Activated gamma-delta T cell treated with Interleukin-2 at 50 U/mL for 16 hours (primary cell): ENCODE measurements around the gene NAA25.
A peak's percentile ranks its signal among the peaks of the same experiment; 100 is the strongest.
"Not testable (repeated sequence)": the region's sequence is repeated elsewhere in the genome, so short reads cannot be mapped to it uniquely, and the experiment has no call there.

Source experiments
- DNase-seq: peaks from one replicate; pipeline ENCODE4 v3.0.0-alpha.2; 2020

Gene NAA25

DNA sequence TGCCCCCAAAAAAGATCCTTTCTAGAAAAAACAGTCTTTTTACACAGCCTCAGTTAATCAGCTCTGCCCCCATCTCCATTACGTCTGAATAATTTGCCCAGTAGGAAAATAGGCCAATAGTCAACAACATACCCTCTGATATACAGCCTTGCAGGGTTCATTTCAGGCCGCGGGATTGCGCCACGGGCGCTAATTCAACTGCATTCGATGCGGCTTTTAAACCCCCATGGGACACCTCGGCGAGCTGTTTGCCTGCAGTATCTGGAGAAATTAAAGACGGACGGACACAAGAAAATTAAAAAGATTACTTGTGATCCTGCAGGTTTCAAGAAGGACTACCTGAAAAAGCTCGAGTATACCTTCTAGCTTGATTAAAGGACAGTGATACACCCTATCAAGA lies 59.2 kb downstream of the NAA25 start:
- DNase-seq, result no peak

DNA sequence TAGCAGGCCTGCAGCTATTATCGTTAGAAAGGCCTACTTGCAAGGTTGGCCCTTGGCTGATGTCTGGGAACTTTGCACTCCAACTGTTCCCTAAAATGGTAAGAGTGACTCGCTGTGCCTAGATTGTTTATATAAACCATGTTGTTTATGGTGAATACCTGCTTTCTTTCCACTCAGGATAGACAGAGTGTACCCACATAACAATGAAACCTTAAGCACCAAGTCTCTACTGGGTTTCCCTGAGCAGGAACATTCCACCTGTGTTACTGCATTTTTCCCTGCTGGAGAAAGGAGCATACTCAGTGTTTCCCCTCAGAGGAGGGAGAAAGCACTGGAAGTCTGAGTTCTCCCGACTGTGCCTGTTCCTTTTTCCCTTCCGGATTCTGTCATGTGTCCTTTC lies 62.6 kb downstream of the NAA25 start:
- DNase-seq, result no peak

GRCh38 chr12:112036614-112037013 lies 72.0 kb downstream of the NAA25 start:
- DNase-seq, result not testable (repeated sequence)

- DNase-seq, result no peak
Observed at GRCh38 chr12:112035219-112035785, 73.3 kb downstream of the NAA25 start.

DNA sequence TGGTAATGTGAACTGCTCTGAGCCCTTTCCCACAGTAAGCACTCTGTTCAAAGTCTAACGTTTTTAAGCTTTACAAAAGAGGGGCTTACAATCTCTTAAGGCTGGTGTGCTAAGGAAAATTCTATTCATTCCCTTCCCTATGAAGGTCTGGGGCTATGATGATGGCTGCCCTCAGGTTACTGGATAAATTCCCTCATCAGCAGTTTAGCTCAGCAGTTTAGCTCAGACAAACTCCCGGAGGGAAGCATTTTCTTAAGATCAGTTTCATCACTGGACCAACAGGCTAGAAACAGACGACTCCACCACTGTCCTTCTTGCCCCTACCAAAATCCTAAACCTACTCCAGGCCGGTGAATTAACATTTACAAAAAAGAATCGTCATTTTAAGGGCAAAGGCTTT lies 76.3 kb downstream of the NAA25 start:
- DNase-seq, result no peak

- DNase-seq, result no peak
Observed at GRCh38 chr12:112031472-112031871, 77.1 kb downstream of the NAA25 start.

GRCh38 chr12:112029301-112029700 lies 79.3 kb downstream of the NAA25 start:
- DNase-seq, result no peak

DNA sequence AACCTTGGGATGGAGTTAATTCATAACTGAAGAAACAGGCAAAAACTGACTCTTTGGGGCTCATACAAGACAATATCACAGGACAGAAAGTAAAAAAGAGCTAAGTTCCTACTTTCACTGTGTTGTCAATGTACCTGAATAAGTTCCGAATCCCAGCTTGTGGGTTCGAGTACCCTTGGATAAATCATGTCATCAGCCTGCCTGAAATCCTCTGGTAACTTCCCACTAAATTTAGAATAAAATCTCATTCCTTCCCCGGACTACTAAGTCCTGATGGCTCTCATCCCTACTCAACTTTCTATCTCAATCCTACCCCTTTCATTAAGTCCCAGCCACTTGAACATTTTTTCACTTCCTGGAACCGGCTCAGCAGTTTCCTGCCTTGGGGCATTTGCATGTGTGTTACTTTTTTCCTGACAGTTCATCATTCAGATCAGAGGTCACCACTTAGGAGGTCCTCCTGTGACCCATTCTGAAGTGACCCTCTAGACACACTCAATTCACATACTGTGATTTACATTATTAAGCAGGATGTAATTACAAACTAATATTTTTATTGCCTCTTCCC lies 82.7 kb downstream of the NAA25 start:
- DNase-seq, result no peak

GRCh38 chr12:112023759-112024396 lies 84.7 kb downstream of the NAA25 start:
- no peak for DNase-seq

DNA sequence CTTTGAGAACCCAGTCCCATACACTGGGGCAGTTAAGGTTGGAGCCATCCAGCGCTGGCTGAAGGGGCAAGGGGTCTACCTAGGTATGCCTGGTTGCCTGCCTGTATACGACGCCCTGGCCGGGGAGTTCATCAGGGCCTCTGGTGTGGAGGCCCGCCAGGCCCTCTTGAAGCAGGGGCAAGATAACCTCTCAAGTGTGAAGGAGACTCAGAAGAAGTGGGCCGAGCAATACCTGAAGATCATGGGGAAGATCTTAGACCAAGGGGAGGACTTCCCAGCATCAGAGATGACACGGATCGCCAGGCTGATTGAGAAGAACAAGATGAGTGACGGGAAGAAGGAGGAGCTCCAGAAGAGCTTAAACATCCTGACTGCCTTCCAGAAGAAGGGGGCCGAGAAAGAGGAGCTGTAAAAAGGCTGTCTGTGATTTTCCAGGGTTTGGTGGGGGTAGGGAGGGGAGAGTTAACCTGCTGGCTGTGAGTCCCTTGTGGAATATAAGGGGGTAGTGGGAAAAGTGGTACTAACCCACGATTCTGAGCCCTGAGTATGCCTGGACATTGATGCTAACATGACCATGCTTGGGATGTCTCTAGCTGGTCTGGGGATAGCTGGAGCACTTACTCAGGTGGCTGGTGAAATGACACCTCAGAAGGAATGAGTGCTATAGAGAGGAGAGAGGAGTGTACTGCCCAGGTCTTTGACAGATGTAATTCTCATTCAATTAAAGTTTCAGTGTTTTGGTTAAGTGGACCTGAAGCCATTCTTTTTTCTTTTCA lies 86.2 kb downstream of the NAA25 start:
- DNase-seq, result no peak

DNA sequence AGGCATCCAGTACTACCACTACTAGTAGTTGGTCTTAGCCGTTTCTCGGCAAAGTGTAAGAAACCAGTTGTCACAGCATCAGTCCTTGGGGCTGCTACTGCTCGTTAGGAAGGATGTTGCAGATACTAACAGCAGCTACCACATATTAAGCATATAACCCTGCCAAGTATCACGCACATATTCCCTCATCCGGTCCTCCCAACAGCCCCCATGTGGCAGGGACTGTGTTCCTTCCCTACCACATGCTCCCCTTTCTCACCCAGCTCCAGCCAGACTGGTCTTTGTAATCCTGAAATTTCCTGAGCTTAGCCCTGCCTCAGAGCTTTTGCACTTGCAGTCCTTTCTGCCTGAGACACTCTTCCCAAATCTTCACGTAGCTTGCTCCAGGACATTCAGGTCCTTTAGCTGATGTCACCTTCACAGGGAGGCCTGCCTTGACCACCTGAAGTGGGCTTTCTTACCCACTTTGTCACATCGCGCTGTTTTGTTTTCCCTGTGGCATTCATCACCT lies 87.6 kb downstream of the NAA25 start:
- DNase-seq, result no peak

DNA sequence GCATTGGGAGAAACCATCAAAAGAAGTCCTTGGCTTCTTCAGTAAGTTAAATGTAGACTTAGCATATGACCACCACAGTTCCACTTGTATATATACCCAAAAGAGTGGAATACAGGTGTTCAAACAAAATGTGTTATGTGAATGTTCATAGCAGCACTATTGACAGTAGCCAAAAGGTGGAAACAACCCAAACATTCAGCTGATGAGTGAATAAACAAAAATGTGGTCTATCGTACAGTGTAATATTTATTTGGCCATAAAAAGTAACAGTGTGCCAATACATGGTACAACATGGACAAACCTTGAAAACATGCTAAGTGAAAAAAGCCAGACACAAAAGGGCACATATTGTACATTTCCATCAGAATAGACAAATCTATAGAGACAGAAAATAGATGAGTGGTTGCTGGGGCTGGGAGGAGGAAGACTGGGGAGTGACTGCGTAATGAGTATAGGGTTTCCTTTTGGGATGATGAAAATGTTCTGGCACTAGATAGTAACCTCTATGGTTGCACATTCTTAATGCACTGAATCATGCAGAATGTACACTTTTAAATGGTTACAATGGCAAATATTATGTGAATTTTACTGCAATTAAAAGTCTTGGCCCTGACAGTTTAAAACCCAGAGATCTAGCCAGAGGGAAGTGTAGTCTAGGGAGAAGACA lies 89.9 kb downstream of the NAA25 start:
- no peak for DNase-seq

DNA sequence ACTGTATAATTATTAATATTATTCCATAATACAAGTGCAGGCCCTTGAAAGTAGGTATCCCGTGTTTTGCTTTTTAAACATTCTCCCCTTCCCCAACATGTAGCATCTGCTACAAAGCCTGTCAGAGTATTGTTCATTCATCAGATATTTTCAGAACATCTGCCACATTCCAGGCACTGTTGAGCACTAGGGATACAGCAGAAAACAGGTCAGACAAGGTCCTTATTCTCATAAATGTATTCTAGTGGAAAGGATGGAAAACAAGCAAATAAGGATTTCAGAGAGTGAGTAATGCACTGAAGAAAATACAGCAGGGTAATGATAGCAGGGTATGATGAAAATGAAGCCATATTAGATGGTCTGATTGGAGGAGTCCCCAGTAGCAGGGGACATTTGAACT lies 91.5 kb downstream of the NAA25 start:
- no peak for DNase-seq

GRCh38 chr12:112015938-112016337 lies 92.6 kb downstream of the NAA25 start:
- DNase-seq, result no peak

DNA sequence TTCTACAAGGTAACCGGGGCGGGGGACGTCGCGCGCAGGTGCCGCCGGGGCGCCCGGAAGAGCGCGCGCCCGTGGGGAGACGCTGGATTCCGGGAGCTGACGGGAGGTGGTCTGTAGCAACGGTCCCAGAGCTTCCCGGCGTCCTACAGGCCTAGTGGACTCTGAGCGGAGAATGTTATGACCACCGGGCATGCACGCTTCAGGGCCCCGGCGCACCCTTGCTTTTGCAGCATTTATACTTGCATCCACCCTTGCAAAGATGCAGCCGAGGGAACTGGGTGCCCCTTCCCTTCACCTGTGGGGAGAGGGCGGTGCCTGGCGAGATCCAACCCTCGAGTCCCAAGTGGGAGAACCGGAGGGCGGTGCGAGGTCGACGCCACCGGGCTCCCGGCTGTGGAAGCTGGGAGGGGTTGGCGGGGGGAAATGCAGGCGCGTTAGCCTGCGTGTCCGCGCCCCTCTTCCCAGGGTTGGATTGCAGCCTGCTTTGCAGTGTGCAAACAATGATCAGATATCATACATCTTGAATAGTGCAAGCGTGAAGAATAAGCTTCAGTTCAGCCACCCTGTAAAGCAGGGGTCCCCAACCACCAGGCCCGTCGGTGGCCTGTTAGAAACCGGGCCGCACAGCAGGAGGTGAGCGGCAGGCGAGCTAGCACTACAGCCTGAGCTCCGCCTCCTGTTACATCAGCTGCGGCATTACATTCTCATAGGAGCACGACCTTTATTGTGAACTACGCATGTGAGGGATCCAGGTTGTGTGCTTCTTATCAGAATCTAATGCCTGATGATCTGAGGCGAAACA lies 94.8 kb downstream of the NAA25 start:
- peak; percentile 55 for DNase-seq

DNA sequence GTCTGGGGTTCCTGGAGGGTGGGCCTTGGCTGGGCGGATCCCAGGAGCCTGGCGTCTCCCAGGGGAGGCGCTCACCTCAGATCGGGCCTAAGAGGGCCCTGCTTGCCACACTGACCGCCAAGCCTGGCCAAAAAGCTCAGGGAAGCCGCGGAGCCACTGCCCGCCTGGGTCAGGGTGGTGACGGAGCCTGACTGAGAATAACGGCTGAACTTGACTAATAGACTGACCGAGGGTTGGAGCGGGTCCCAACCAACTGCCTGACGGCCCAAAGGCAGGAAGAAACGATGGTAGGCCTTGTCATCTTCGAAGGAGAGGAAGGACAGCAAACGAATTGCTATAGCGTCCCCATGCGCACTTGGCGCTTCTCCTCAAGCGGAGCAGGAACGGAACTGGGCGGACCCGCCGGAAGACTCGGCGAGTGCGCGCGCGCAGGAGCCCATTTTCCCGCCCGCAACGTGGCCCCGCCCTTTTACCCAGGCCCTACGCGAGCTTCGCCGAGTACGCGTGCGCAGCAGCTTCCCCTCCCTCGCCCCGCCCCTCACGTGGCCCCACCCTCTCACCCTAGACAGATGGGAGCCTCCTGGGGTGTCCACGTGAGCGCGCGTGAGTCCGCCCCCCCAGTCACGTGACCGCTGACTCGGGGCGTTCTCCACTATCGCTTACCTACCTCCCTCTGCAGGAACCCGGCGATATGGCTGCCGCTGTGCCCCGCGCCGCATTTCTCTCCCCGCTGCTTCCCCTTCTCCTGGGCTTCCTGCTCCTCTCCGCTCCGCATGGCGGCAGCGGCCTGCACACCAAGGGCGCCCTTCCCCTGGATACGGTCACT lies 95.6 kb downstream of the NAA25 start, which contains the start of the genes ERP29 and TMEM116:
Gene ERP29, plus strand, starts transcription at position 652 of the 826 bp plus-strand sequence. Its CDS starts 40 bp downstream, at position 692.
Gene TMEM116, minus strand, starts transcription at position 391 of the 826 bp plus-strand sequence. CDS start 7,895 bp downstream, outside the sequence.
- peak; percentile 100 for DNase-seq

- no peak for DNase-seq
Observed at GRCh38 chr12:112011685-112012084, 96.9 kb downstream of the NAA25 start.

DNA sequence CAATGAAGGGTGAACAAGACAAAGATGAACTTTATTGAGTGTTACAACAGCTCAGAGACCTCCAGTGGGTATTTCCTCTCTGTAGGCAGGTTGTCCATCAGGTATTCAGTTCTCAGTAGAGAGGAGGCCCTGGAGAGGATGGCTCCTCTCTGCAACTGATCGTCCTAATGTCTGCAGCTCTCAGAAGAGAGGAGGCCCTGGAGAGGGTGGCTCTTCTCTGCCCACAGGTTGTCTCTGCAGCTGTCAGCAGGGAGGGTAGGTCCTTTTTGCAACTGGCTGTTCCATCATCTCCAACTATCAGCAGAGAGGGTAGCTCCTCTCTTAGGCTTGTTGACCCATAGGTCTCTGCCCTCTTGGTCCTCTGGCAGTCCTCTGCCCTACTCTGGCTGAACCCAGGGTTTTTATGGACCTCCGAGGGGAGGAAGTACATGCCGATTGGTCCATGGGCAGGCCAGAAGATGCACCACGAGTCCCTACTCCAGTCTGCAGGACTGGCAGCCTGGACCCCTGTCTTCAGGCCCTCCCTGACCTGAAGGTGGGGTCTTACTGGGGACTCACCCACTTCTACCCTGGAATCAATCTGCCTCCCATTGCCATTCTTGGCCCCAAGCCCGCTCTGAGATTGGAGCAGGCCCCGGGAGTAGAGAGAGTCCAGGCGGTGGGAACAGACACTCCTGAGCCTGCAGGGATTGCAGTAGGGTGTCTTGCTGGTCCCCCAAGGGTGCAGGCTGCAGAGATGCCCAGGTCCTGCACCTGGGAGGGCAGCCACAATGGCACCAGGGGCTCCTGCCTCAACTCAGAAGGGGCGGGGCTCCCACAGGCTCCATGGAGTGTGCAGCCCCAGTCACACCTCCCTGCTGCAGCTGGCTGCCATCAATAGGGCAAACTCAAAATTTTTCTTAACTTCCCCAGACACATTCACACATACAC lies 97.9 kb downstream of the NAA25 start:
- no peak for DNase-seq

DNA sequence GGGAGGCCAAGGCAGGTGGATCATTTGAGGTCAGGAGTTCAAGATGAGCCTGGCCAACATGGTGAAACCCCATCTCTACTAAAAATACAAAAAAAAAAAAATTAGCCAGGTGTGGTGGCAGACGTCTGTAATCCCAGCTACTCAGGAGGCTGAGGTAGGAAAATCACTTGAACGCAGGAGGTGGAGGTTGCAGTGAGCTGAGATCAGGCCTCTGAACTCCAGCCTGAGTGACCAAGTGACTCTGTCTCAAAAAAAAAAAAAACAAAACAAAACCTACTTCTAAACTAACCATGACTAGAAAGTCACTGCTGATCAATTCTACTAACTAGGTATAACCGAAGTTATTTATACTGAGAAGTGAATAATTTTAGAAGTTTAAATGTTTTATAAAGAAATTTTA lies 99.0 kb downstream of the NAA25 start:
- DNase-seq, result not testable (repeated sequence)

GRCh38 chr12:112008918-112009317 lies 99.7 kb downstream of the NAA25 start:
- no peak for DNase-seq
